WTC11 (cell line): Measurements from ENCODE around the gene MYRF. TPM values are rescaled to one million over a fixed set of nuclear protein-coding genes. Genes with fewer than 3 reads are reported as not detected.

Source experiments
- ATAC-seq: fragments of 200-7000 bp; cut with Tn5 transposase; 2 replicates; pipeline ENCODE4 v1.10.0; 2021; ENCODE audit warnings: mild to moderate bottlenecking, moderate library complexity
- CTCF ChIA-PET: fragments of 300-600 bp; sonication (Branson Sonifier 250); formaldehyde crosslinking; loops from one replicate; lab custom pipeline; 2021; ENCODE audit warnings: antibody characterized with exemption; lab: Charles Lee
- POLR2A ChIA-PET: fragments of 350-600 bp; sonication (Branson Sonifier 250); formaldehyde crosslinking; loops from one replicate; lab custom pipeline; 2021; ENCODE audit warnings: antibody characterized with exemption; lab: Charles Lee
- DNase-seq: peaks from one replicate; pipeline ENCODE4 v3.0.0; 2021; ENCODE audit warnings: low spot score
- H3K27ac Mint-ChIP-seq: 2 replicates; pipeline ENCODE4 v1.8.0; 2021; ENCODE audit warnings: mixed read lengths
- H3K27me3 Mint-ChIP-seq: 2 replicates; pipeline ENCODE4 v1.8.0; 2021; ENCODE audit warnings: low read depth, mild to moderate bottlenecking, moderate library complexity, mixed read lengths
- H3K36me3 Mint-ChIP-seq: 2 replicates; pipeline ENCODE4 v1.8.0; 2021; ENCODE audit warnings: mixed read lengths
- H3K4me1 Mint-ChIP-seq: 2 replicates; pipeline ENCODE4 v1.8.0; 2022; ENCODE audit warnings: mixed read lengths
- H3K4me3 Mint-ChIP-seq: 2 replicates; pipeline ENCODE4 v1.8.0; 2021; ENCODE audit warnings: mild to moderate bottlenecking, moderate library complexity, mixed read lengths
- H3K9me3 Mint-ChIP-seq: 2 replicates; pipeline ENCODE4 v1.8.0; 2021; ENCODE audit warnings: mixed read lengths
- AFF4 ChIP-seq: sonication (generic); formaldehyde crosslinking; IDR thresholded peaks from 2 replicates; pipeline ENCODE4 v1.8.1; 2023; ENCODE audit warnings: mild to moderate bottlenecking, missing genetic modification reagents, borderline replicate concordance
- CBFB ChIP-seq: sonication (generic); formaldehyde crosslinking; IDR thresholded peaks from 2 replicates; pipeline ENCODE4 v1.8.1; 2022; ENCODE audit warnings: mild to moderate bottlenecking, low read depth, missing genetic modification reagents
- CTCF ChIP-seq: fragments of 200-600 bp; IDR thresholded peaks from 2 replicates; pipeline ENCODE4 v1.8.0; 2022; ENCODE audit warnings: antibody characterized with exemption
- ESRRA ChIP-seq: sonication (generic); formaldehyde crosslinking; IDR thresholded peaks from 2 replicates; pipeline ENCODE4 v1.8.1; 2022; ENCODE audit warnings: mild to moderate bottlenecking, missing genetic modification reagents, borderline replicate concordance
- FOXJ3 ChIP-seq: sonication (generic); formaldehyde crosslinking; IDR thresholded peaks from 2 replicates; pipeline ENCODE4 v1.9.0; 2021; ENCODE audit warnings: missing genetic modification reagents, mild to moderate bottlenecking, borderline replicate concordance
- ZNF121 ChIP-seq: sonication (generic); formaldehyde crosslinking; IDR thresholded peaks from 2 replicates; pipeline ENCODE4 v1.8.0; 2023; ENCODE audit warnings: missing genetic modification reagents
- ZNF219 ChIP-seq: sonication (generic); formaldehyde crosslinking; IDR thresholded peaks from 2 replicates; pipeline ENCODE4 v1.8.0; 2023; ENCODE audit warnings: missing genetic modification reagents, mild to moderate bottlenecking, borderline replicate concordance
- ZNF317 ChIP-seq: sonication (generic); formaldehyde crosslinking; IDR thresholded peaks from 2 replicates; pipeline ENCODE4 v1.8.1; 2023; ENCODE audit warnings: low read depth, mild to moderate bottlenecking, moderate library complexity, missing genetic modification reagents, borderline replicate concordance
- ZNF512 ChIP-seq: sonication (generic); formaldehyde crosslinking; IDR thresholded peaks from 2 replicates; pipeline ENCODE4 v1.8.1; 2022; ENCODE audit warnings: missing genetic modification reagents, borderline replicate concordance
- total RNA-seq: library from RNA; stranded (reverse); gene quantifications from 3 replicates; pipeline ENCODE4 v1.2.3, GENCODE V29; 2021

The MYRF gene
- total RNA-seq, 1 experiment from 2014 or later = 5.9 TPM

GRCh38 chr11:61785837-61786402, 33.5 kb downstream of the MYRF start:
- no peak overlapping the region for H3K27ac Mint-ChIP-seq
- DNase-seq (no peak), ATAC-seq (no peak)
- no peaks in the 10 kb centered on the region for H3K4me1 Mint-ChIP-seq
- H3K4me3 Mint-ChIP-seq = no peak overlapping the region
- ChIA-PET POLR2A (no interaction called here), CTCF (interaction anchor here (3.0 to 5.3 kb wide), 3 partner anchors 12 to 39 kb away, joined by 12 to 47 read pairs (median 42); no protein-coding TSS in a partner anchor)
- H3K27me3 Mint-ChIP-seq = no peaks in the 10 kb centered on the region; the same call in 1 of the 2 replicates
- H3K9me3 Mint-ChIP-seq = no peaks in the 10 kb centered on the region
- no peak for TF ChIP-seq ESRRA (CRISPR knock-in tag)
- no peak for TF ChIP-seq CTCF
- no peak for TF ChIP-seq FOXJ3 (CRISPR knock-in tag)
- TF ChIP-seq ZNF219 (CRISPR knock-in tag) = no peak
- H3K36me3 Mint-ChIP-seq = peaks cover 39% of the 10 kb centered on the region

- peaks cover 6% of the 10 kb centered on the region for H3K4me1 Mint-ChIP-seq
- no peak for TF ChIP-seq ZNF121 (CRISPR knock-in tag)
- no peak for TF ChIP-seq AFF4 (CRISPR knock-in tag)
- TF ChIP-seq ZNF219 (CRISPR knock-in tag) = no peak
- TF ChIP-seq CTCF = peak; percentile 63
- TF ChIP-seq ZNF317 (CRISPR knock-in tag) = no peak
- TF ChIP-seq CBFB (CRISPR knock-in tag) = no peak
- TF ChIP-seq, all 79 proteins: peak for 1
- H3K9me3 Mint-ChIP-seq = no peaks in the 10 kb centered on the region
- ChIA-PET POLR2A (interaction anchor here (0.8 to 1.0 kb wide), 3 partner anchors 9 to 46 kb away, joined by 3 to 7 read pairs (median 6); no protein-coding TSS in a partner anchor), CTCF (interaction anchor here (0.5 to 7.1 kb wide), 45 partner anchors 10 to 663 kb away, joined by 3 to 175 read pairs (median 4); partner anchors contain the start of gene FADS1)
- peaks cover 39% of the 10 kb centered on the region for H3K36me3 Mint-ChIP-seq
- H3K4me3 Mint-ChIP-seq = no peak overlapping the region
- peak; percentile 60 for ATAC-seq
- H3K27me3 Mint-ChIP-seq = no peaks in the 10 kb centered on the region; the same call in 1 of the 2 replicates
- no peak overlapping the region for H3K27ac Mint-ChIP-seq
- DNase-seq = peak; percentile 66
Measured at GRCh38 chr11:61787928-61788491, 35.6 kb downstream of the MYRF start.

GRCh38 chr11:61791737-61792309, 39.4 kb downstream of the MYRF start:
- H3K9me3 Mint-ChIP-seq = no peaks in the 10 kb centered on the region
- DNase-seq = peak; percentile 35
- H3K27ac Mint-ChIP-seq = peak overlapping the region; percentile 100
- ATAC-seq = peak; percentile 27
- TF ChIP-seq ZNF219 (CRISPR knock-in tag) (no peak), ZNF317 (CRISPR knock-in tag) (no peak), ZNF512 (CRISPR knock-in tag) (no peak)
- H3K27me3 Mint-ChIP-seq = no peaks in the 10 kb centered on the region; the same call in 1 of the 2 replicates
- POLR2A ChIA-PET = interaction anchor here (0.7 to 1.9 kb wide), 3 partner anchors 10 to 37 kb away, joined by 3 to 5 read pairs (median 4); no protein-coding TSS in a partner anchor
- H3K4me3 Mint-ChIP-seq = peak overlapping the region; percentile 94
- peaks cover 15% of the 10 kb centered on the region for H3K4me1 Mint-ChIP-seq
- CTCF ChIA-PET = interaction anchor here (0.6 to 7.1 kb wide), 7 partner anchors 9 to 316 kb away, joined by 3 to 175 read pairs (median 7); no protein-coding TSS in a partner anchor
- peaks cover 42% of the 10 kb centered on the region for H3K36me3 Mint-ChIP-seq
